GM18511 (cell line): Measurements from ENCODE around the gene FGF5.
"Not testable (repeated sequence)": the region's sequence is repeated elsewhere in the genome, so short reads cannot be mapped to it uniquely, and the experiment has no call there.

Source experiments
- ATAC-seq: cut with Tn5 transposase; IDR thresholded peaks from one replicate; pipeline ENCODE4 v1.9.1; 2021; ENCODE audit warnings: mild to moderate bottlenecking, moderate library complexity; ENCODE audit not compliant: unreplicated experiment

Gene FGF5, protein sequence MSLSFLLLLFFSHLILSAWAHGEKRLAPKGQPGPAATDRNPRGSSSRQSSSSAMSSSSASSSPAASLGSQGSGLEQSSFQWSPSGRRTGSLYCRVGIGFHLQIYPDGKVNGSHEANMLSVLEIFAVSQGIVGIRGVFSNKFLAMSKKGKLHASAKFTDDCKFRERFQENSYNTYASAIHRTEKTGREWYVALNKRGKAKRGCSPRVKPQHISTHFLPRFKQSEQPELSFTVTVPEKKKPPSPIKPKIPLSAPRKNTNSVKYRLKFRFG

DNA sequence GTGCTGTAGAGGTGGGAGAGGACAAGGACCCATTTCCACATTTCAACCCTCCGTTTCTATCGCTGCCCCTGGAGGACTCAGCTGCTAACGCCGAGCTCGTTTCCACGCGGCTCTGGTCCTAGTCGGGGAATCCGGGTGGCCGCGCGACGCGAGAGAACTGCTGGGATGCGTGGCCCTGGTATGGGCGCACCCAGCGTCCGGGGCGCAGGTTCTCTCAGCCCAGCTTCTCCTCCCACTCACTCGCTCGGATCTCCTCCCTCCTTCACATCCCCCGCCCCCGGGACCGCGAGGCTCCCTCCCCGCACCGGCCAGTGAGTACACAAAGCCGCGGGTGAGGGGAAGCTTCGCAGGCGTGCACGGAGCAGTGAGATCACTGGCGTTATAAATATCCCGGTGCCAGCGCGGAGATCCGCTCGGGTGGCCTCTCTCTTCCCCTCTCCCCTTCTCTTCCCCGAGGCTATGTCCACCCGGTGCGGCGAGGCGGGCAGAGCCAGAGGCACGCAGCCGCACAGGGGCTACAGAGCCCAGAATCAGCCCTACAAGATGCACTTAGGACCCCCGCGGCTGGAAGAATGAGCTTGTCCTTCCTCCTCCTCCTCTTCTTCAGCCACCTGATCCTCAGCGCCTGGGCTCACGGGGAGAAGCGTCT is at the start of gene FGF5:
Gene FGF5, plus strand, starts transcription at position 412 of the 649 bp plus-strand sequence. Its CDS starts 161 bp downstream, at position 573.
- ATAC-seq = no peak

DNA sequence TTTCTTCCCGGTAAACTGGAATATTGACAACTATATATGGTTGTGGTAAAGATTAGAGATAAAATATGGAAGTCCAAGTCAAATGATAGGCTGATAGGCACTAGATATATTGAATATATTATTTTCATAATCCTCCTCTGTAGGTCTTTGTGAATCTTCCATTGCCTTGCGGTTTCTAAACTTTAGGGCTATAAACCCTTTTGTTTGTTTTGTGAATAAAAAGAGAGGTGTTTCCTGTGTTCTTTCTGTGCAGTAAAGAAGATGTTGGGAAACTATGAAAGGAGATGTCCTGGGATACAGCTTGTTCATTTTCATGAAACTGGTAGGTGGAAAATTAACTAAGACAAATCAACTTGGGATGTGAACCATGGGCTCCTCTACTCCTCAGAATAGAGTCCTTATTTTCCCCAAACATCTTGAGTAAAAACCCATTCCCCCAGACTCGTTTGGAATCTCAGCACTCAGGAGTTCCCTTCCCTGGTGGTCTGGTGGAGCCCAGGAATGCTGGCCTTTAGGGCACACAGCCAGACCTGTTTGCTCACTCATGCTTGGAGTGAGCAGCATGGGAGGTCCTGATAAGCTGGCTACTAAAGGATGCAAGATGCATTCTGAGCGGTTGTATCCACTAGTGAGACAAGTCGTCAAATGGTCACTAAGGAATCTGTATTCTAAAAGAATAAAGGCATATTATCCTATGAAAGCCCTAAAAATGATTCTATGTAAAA is 47.0 kb upstream of the FGF5 start:
- no peak for ATAC-seq

DNA sequence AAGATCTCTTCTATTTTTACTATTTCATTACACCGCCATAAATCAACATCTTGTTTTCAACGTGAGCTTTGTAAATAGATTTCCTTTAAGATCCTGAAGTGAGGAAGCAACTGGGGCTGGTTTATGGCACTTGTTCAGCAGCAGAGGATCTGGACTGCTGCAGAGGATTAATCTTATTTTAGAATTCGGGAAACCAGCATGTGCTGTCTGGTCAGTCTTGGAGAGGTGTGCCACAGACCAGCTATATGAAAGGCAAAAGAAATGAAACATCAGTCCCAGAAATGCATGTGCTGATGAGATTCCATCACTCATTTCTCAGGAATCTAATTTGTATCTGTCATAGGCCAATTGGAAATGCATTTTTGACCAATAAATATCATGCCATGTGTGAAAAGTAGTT is 45.8 kb upstream of the FGF5 start:
- no peak for ATAC-seq

DNA sequence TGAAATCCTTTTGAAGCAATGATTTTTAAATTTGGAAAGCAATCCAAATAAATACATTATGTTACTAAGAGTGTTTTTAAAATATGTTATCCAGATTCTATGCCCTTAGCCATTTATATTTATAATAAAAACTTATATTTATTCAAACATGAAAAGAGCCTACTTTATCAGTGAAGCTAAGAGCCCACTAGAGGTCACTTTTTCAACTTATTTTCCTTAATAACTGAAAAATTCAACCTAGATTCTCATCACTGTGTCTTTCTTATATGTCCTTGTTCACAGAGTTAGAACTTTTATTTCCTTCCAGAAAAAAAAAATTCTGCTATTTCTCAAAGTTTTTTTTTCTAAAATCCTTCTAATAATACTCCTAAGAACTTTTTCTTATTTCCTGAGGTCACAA is 45.3 kb upstream of the FGF5 start:
- no peak for ATAC-seq

DNA sequence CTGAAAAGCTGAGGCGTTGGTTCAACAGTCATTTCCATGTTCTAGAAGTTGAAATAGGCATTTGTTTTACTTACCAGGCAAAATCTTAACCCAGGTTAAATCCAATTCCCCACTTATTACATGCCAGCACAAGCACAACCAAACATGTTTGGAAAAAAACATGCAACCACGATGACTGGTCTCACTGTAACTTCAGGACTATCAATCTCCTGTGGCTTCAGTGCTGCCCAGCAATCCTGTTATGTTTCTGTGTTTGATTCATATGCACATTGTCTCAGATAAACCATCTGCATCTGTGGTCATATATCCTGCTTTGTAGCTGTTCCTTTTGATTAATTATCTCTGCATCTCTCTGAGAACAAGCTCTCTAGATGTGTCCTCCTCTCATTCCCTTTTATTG is 40.9 kb upstream of the FGF5 start:
- ATAC-seq = no peak

DNA sequence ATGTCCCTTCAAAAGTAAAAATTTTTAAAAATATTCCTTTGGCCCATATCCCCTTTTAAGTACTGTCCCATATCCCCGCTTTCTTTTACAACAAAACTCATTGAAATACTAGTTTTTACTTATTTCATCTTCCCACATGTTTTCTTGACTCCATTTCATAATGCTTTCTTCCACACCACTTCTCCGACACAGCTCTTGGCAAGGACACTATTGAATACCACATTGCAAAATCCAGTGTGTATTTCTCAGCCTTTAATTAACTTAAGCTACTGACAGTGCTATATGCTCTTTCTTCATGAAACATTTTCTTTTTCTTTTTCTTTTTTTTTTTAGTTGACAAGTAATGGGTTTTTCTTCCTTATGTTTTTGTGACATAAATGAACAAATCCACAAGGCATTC is 40.4 kb upstream of the FGF5 start:
- no peak for ATAC-seq

DNA sequence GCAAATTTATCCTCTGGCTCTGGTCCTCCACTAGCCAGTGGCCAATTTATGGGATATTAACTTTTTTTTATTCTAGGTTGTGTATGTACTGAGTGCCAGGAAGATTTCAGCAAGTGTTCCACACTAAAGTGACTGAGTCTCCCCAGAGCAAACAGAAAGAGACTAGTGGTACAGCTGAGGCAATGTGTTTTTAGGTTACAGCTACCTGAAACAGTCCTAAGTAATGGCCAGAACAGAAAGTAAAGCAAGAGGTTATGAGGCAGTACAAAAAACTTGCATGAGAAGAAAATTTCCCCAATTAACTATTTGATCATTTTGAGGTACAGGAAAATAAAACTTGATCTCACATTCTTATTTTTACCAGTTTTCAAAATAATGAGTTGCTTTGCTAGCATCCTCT is 38.0 kb upstream of the FGF5 start:
- ATAC-seq = no peak

DNA sequence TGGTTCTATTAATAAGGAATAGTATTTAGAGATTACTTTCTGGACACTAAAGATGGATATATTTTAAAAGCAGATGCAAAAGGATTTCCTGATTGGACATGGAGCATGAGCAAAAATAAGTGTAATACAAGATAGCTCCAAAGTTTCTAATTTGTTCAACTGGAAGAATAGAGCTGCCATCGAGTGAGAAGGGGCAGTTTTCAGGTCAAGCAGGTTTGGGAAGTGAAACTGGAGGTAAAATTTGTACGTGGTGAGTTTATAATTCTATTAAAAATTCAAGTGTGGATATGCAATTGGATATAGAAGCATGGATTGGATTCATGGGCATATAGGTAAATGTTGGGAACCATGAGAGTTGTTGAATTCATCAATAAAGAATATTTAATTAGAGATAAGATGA is 37.3 kb upstream of the FGF5 start:
- peak; percentile 47 for ATAC-seq

DNA sequence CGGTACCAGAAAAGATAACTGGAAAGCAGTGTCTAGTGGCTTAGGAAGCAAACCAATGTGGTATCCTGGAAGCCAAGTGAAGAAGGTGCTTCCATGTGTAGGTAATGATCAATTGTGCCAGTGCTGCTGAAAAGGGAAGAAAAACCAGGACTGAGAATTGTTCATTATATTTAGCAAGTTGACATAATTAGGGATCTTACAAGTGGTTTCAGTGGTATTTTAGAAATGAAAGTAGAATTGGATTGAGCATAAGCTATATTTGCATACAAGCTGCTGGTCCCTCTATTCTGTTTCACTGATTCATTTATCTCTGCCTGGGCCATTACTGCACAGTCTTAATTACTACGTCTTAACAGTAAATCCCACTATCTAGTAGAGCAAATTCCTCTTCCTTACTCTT is 36.9 kb upstream of the FGF5 start:
- peak; percentile 95 for ATAC-seq

DNA sequence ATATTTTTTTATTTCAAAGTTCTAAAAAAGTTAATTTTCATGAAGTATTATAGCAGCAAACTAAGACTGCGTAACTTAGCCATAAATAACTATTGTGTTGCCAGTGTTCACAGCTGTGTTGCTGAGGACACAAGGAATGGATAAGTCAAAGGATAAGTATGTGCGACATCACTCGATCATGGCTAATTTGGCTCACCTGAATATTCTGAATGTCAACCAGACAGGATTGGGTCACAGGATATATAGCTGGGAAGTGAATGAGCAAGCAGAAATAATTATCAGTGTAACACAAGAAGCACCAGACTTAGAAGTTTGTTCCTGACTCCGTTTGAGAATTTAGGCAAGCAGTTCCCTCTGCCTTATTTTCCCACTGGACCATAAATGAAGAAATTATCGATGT is 35.3 kb upstream of the FGF5 start:
- no peak for ATAC-seq

DNA sequence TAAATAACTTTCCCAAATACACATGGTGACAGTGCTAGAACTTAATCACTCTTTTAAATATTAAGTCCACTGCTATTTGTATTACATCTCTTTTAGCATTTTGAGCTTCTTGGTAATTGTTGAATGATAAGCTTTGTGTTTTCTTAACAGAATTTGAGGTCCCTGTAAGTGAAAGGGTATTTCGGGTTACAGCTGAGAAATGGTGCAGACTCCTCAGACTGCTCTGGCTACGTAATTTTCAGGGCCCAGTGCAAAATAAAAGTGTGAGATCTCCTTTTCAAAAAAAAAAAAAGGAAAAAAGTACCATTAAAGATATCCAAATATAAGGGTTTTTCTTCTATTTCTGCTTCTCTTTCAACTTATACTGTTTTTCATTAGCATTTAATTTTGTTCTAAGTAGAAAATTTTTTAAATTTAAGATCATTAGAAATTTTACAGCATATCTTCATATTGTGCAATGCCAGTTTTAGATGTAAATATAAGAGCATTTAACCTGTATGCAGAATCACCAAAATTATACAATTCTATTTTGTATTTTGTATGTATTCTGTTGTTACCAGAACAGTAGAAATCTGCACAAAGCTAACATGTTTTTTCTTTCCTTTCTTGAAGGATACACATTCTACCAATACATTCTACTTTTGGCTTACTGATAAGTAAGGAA is 33.6 kb upstream of the FGF5 start:
- no peak for ATAC-seq

DNA sequence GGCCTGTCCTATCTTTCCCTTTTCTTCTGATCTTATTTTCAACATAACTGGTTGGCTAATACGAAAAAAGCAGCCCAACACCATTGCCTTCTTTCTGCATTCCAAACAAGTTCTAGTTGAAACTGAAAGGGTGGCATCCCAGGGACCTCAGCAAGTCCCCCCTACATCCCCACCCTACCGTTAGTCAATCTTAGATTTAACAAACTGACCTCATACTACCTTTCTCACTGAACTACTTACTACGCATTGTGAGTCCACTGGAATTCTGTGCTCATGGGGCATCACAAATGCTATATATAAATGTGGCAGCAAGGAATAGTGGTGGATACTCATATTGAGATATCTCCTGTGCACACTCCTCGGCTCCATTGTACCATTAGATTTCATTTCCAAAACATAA is 33.1 kb upstream of the FGF5 start:
- no peak for ATAC-seq

DNA sequence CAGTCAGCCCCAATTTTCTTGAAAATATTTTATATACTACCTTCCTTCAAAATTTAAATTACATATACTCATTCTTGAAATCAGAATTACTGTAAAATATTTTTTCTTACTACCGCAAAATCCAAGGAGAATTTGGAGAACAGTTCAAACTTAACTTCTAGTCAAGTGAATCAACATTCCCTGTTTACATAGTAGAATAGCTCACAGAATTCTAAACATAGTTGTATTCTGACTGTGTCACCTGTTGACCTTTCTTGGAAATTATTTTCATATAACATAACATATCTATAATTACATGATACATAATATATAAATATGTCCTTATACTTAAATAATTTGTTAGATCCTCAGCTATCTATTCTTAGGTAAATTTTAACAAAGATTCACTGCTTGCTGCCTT is 31.0 kb upstream of the FGF5 start:
- ATAC-seq = no peak

DNA sequence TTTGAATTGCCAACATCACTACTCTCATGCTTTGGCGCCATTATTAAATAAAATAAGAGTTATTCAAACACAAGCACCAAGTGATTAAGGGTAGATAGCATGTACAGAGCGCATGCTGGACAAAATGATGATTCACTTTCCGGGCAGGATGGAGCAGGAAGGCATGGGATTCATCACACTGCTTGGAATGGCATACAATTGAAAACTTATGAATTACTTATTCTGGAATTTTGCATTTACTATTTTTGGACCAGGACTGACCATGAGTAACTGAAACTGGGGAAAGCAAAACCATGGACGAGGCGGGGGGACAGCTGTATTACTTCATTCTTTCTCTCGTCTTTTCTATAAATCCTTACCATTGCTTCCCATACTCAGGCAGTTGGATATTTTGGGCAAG is 28.5 kb upstream of the FGF5 start:
- no peak for ATAC-seq

DNA sequence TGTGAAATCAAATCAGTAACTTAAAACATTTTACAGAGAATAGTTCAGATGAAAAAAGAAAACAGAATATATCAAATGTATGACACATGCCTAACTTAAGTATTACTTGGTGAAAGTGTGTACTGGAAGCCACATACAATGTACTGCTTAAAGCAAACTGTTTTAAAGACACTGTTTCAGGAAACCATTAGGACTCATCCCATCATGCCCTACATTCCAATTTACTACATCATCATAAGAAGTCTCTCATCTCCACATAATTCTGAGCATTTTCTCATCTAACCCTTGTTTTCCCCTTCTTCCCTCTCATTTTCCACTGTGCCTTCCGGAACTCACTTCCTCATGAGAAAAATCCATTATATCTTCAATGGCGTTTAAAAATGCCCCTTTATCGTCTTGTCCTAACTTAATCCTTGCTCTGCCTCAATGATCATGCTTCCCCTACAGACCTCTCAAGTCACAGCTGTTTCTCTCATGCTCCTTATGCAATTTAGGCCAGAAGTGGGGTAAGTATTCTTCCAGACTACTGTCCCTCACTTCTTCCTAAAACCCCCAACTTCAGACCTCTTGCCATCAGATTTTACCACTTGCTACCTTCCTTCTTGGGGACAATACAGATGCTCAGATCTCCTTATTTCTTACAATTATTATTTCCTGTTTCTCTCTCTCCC is 26.8 kb upstream of the FGF5 start:
- ATAC-seq = no peak

DNA sequence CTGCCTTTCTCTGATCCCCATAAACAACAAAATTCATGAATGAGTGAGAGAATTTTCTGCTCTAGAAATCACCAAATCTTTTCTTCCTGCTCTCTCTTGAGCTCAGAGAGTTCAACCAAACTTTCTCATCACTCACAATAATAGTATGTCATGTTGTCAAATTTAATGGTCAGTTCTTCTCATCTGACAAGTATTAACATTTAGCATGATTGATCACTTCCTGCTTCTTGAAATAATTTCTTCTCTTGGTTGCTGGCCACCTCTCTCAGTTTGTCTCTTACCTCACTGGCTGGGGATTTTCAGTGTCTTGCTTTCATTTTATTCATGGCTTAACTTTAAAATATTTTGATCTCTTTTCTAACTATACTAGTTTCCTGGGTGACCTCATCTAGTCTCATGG is 25.5 kb upstream of the FGF5 start:
- peak; percentile 50 for ATAC-seq

DNA sequence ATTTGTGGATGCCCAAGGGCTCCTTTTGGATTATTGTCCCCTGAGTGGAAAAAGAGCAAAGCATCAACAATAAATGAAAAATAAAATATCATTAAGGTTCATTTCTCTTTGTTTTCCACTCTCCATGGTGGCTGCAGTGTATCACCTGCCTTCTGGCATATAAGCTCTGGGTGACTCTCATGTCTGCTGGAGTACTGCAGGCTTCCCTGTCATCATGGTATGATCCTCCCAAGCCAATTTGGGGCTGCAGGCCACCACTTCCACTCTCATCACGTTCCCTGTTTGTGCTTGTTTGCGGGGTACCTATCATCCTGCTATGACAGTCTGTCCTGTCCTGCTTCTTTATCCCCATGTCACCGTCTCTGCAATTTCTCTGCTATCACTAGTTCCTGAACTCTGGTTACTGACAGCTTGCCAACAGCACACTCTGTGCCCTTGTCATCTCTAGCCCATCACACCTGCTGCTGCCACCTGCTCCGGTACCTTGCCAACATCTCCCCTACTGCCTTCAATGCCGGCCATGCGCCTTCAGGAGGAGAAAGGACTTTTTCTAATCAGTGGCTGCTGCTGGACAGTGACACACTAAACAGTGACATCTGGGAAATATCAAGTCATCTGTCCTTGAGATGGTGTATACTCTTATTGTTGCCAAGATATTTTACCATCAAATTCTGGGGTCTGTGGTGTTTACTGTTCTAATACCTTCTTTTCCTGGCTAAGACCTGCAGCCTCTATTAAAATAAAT is 23.0 kb upstream of the FGF5 start:
- no peak for ATAC-seq

DNA sequence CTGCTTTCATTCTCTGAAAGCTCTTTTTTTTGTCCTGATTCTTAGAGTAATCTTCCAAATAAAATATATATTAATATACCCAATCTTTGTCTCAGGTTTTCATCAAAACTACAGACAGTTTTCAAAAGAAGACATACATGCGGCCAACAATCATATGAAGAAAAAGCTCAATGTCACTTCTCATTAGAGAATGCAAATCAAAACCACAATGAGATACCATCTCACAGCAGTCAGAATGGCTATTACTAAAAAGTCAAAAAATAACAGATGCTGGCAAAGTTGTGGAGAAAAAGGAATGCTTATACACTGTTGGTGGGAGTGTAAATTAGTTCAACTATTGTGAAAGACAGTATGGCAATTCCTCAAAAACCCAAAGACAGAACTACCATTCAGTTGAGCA is 19.0 kb upstream of the FGF5 start:
- not testable (repeated sequence) for ATAC-seq

DNA sequence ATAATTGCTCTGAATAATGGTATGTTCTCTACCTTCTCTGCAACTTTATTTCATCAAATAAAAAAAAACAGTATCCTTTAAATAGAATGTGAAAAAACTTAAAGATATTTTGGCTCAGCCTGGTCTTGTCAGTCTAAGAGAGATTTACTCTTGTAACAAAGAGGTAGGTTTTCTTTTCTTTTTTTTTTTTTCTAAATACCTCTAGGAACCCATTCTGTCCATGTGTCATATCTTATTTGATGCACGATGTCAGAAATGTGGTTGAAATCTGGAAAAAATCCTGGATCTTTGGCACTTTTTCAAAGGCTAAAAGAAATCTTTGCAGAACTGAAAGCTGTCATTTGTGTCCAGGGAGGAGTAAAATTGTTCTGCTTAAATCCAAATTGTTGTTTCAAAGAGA is 17.3 kb upstream of the FGF5 start:
- ATAC-seq = no peak

DNA sequence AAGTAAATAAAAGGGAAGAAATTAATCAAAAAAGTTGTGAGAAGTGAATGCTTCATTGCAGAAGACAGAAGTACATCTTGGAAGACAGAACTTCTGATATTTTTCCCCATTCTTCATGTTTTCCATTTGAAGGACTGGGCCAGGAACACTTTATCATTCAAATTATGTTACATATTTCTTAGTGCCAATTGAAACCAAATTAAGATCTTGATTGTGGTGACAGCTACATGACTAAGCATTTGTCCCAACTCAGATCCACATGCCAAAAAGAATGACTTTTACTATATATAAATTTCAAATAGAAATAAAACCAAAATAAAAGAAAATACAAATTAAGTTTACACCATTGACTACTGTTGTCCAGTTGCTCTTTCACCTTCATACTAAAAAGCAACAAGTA is 14.0 kb upstream of the FGF5 start:
- ATAC-seq = no peak
